ENCODE measurements around the gene STIMATE.

GRCh38 chr3:52846432-52846965 lies 50.8 kb downstream of the STIMATE start:
- no peak for TF ChIP-seq EZH2phosphoT487 (IDR thresholded peaks at IDR 0.05; ENCODE audit: insufficient read depth, low read depth)
- no peak for TF ChIP-seq EZH2 (IDR thresholded peaks at IDR 0.05; ENCODE audit: insufficient read depth, poor library complexity, severe bottlenecking)
